Chondrocyte (in vitro differentiated cells): ENCODE data around the gene THOC1. TPM values are rescaled to one million over a fixed set of nuclear protein-coding genes. Genes with fewer than 3 reads are reported as not detected.
"Not testable (repeated sequence)": the region's sequence is repeated elsewhere in the genome, so short reads cannot be mapped to it uniquely, and the experiment has no call there.

Experiments
- DNase-seq: peaks from one replicate; pipeline ENCODE4 v3.0.0; 2021; ENCODE audit warnings: mixed read lengths, low spot score
- H3K27ac Mint-ChIP-seq: one replicate; pipeline ENCODE4 v1.8.0; 2021; ENCODE audit warnings: mild to moderate bottlenecking, moderate library complexity, mixed read lengths; ENCODE audit not compliant: unreplicated experiment
- H3K27me3 Mint-ChIP-seq: 2 replicates; pipeline ENCODE4 v1.8.0; 2021; ENCODE audit warnings: low read depth, mixed read lengths
- H3K36me3 Mint-ChIP-seq: 2 replicates; pipeline ENCODE4 v1.8.0; 2021; ENCODE audit warnings: low read depth, mixed read lengths
- H3K4me1 Mint-ChIP-seq: 2 replicates; pipeline ENCODE4 v1.8.0; 2021; ENCODE audit warnings: low read depth, mild to moderate bottlenecking, mixed read lengths
- H3K4me3 Mint-ChIP-seq: one replicate; pipeline ENCODE4 v1.8.0; 2021; ENCODE audit warnings: mild to moderate bottlenecking, moderate library complexity, mixed read lengths; ENCODE audit not compliant: unreplicated experiment
- H3K9me3 Mint-ChIP-seq: 2 replicates; pipeline ENCODE4 v1.8.0; 2021; ENCODE audit warnings: low read depth, mixed read lengths
- total RNA-seq: library from RNA; stranded (reverse); gene quantifications from 3 replicates; pipeline ENCODE4 v1.2.1, GENCODE V29; 2021
- TF ChIP-seq, protein P1 (sequence below): fragments of 200-600 bp; sonication (generic); IDR thresholded peaks from 2 replicates; pipeline ENCODE4 v1.5.0; 2021; ENCODE audit warnings: antibody characterized with exemption, mild to moderate bottlenecking, moderate library complexity

The THOC1 gene
- total RNA-seq, 1 donor from 2014 or later, result 19.9 TPM

DNA sequence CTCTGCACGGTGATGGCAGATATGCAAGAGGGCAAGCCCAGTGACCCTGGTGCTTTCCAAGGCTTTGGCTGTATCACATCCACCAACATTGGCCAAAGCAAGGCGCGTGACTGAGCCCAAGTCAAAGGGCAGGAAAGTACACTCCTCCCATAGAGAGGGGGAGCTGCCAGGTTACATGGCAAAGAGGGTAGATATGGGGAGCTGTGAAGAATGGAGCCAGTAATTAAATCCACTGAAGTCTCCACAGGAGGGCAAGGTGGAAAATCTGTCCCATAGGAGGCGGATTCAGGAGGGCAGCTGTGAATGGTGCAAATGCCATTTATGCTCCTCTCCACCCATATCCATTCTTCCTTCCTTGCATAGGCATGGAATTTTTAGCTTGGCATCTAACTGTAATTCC lies 44.6 kb upstream of the THOC1 start:
- no peaks in the 10 kb centered on the region for H3K9me3 Mint-ChIP-seq
- H3K4me3 Mint-ChIP-seq, result no peak overlapping the region
- no peak for DNase-seq
- H3K27ac Mint-ChIP-seq, result no peak overlapping the region
- no peaks in the 10 kb centered on the region for H3K36me3 Mint-ChIP-seq
- H3K4me1 Mint-ChIP-seq, result peaks cover 5% of the 10 kb centered on the region
- TF ChIP-seq, protein P1, sequence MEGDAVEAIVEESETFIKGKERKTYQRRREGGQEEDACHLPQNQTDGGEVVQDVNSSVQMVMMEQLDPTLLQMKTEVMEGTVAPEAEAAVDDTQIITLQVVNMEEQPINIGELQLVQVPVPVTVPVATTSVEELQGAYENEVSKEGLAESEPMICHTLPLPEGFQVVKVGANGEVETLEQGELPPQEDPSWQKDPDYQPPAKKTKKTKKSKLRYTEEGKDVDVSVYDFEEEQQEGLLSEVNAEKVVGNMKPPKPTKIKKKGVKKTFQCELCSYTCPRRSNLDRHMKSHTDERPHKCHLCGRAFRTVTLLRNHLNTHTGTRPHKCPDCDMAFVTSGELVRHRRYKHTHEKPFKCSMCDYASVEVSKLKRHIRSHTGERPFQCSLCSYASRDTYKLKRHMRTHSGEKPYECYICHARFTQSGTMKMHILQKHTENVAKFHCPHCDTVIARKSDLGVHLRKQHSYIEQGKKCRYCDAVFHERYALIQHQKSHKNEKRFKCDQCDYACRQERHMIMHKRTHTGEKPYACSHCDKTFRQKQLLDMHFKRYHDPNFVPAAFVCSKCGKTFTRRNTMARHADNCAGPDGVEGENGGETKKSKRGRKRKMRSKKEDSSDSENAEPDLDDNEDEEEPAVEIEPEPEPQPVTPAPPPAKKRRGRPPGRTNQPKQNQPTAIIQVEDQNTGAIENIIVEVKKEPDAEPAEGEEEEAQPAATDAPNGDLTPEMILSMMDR, result no peak
- peaks cover 6% of the 10 kb centered on the region for H3K27me3 Mint-ChIP-seq

DNA sequence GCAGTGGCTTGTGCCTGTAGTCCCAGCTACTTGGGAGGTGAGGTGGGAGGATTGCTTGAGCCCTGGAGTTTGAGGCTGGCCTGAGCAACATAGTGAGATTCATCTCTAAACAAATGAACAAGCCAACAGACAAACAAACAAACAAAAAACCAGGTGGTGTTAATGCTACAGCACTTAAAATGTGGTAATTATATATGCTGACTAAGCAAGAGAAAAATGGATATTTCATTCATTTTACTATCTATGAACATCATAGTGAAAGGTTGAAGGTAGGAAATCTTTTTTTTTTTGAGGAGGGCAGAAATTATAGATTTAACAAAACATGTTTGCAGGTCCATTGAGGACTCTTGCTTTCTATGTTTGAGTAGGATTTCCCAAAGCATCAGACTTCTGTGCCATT lies 42.2 kb upstream of the THOC1 start:
- peaks cover 19% of the 10 kb centered on the region for H3K27me3 Mint-ChIP-seq
- H3K4me3 Mint-ChIP-seq, result no peak overlapping the region
- TF ChIP-seq, protein P1, result no peak
- H3K4me1 Mint-ChIP-seq, result peaks cover 3% of the 10 kb centered on the region
- DNase-seq, result no peak
- peaks cover 1% of the 10 kb centered on the region for H3K36me3 Mint-ChIP-seq
- H3K9me3 Mint-ChIP-seq, result no peaks in the 10 kb centered on the region
- H3K27ac Mint-ChIP-seq, result no peak overlapping the region

DNA sequence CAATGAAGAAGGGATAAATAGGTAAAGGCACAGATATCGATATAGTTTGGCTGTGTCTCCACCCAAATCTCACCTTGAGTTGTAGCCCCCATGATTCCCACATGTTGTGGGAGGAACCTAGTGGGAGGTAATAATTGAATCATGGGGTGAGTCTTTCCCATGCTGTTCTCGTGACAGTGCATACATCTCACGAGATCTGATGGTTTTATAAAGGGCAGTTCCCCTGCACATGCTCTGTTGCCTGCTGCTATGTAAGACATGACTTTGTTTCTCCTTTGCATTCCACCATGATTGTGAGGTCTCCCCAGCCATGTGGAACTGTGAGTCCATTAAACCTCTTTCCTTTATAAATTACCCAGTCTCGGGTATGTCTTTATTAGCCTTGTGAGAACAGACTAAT lies 40.2 kb upstream of the THOC1 start:
- H3K27me3 Mint-ChIP-seq, result peaks cover 19% of the 10 kb centered on the region
- not testable (repeated sequence) for DNase-seq, H3K4me1 Mint-ChIP-seq, H3K36me3 Mint-ChIP-seq, H3K9me3 Mint-ChIP-seq, H3K4me3 Mint-ChIP-seq, H3K27ac Mint-ChIP-seq

DNA sequence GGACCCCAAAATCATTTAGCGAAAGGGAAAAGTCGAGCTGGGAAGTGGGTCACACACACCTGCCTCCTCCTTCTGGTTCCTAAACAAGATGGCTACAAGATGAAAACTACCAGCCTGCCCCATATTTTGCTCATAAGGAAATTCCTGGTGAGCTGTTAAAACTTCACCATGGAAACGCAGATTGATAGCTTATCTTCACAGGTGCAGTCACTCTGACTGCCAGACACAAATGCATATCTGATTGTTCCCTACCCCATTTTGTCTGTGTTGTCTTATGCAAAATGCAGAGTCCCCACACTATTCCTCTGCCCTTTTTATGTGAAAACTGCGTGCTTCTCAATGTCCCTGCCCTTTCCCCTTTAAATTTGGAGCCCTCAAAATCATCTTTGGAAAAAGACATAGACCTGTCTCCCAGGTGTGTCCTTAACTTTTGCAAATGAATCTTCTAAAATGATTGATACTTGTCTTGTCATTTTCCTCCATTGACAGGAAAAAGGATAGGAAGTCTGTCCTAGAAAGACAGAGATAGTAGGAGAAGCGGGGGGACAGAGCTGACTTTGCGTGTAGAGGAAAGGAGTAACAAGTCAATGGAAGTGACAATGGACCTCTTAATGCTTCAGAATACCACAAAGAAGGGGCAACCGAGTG lies 38.9 kb upstream of the THOC1 start:
- Mint-ChIP-seq H3K27ac (no peak overlapping the region), H3K9me3 (no peaks in the 10 kb centered on the region), H3K27me3 (peaks cover 19% of the 10 kb centered on the region), H3K36me3 (peaks cover 1% of the 10 kb centered on the region), H3K4me3 (no peak overlapping the region), H3K4me1 (no peaks in the 10 kb centered on the region)
- DNase-seq, result no peak
- TF ChIP-seq, protein P1, result no peak

DNA sequence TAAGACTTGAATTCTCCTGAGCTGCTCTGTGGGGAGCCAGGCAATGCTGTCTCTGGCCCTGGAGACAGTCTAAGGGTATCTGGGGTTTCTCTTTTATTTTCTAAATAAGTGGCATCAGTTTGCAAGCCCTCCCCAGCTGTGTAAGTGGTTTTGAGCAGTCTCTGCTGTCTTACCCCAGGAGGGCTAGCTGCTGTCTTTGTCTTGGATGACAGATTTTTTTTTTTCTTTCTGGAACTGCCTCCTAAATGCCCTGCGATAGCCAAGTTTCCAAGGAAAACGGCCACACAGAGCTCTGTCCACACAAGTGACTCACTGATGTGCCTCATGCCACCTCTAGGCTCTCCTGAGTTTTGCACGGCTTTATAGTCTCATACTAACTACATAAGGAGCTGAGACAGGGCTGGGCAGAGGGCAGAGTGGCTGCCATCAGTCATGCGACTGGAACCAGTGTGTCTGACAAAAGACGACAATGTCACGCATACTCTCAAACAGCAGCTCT lies 37.2 kb upstream of the THOC1 start:
- no peak for DNase-seq
- H3K27me3 Mint-ChIP-seq, result peaks cover 17% of the 10 kb centered on the region
- no peaks in the 10 kb centered on the region for H3K4me1 Mint-ChIP-seq
- H3K4me3 Mint-ChIP-seq, result no peak overlapping the region
- H3K36me3 Mint-ChIP-seq, result peaks cover 1% of the 10 kb centered on the region
- no peaks in the 10 kb centered on the region for H3K9me3 Mint-ChIP-seq
- H3K27ac Mint-ChIP-seq, result no peak overlapping the region
- TF ChIP-seq, protein P1, result no peak

DNA sequence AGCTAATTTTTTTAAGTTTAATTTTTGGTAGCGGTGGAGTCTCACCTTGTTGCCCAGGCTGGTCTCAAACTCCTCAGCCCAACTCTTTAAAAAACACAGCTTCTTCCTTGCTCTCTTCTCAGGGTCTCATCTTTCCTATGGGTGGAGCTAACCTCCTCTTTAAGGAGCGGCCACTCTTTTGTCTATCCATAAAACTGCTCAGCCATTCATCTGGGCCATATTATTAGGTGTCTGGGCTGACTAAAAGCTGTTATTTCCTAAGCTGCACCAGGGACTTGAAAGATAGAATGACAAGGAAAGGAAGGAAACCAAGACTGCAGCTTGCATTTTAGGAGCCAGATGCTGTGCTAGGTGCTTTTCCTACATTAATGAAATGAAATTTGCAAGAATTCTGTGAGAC lies 35.8 kb upstream of the THOC1 start:
- peaks cover 17% of the 10 kb centered on the region for H3K27me3 Mint-ChIP-seq
- no peak overlapping the region for H3K4me3 Mint-ChIP-seq
- peaks cover 1% of the 10 kb centered on the region for H3K36me3 Mint-ChIP-seq
- H3K9me3 Mint-ChIP-seq, result no peaks in the 10 kb centered on the region
- DNase-seq, result no peak
- no peak overlapping the region for H3K27ac Mint-ChIP-seq
- TF ChIP-seq, protein P1, result no peak
- no peaks in the 10 kb centered on the region for H3K4me1 Mint-ChIP-seq
